Endodermal cell (in vitro differentiated cells): ENCODE results near the gene PFKFB2. TPM values are rescaled to one million over a fixed set of nuclear protein-coding genes. Genes with fewer than 3 reads are reported as not detected.

Source experiments
- DNase-seq: peaks from one replicate; pipeline ENCODE4 v3.0.0-alpha.2; 2017
- H3K27ac ChIP-seq: 2 replicates; pipeline ENCODE4 v1.5.1; 2013; ENCODE audit warnings: mild to moderate bottlenecking, low read depth, low read length, moderate library complexity
- H3K27me3 ChIP-seq: 2 replicates; pipeline ENCODE4 v1.6.1; 2013; ENCODE audit warnings: mild to moderate bottlenecking, low read length, moderate library complexity; ENCODE audit not compliant: insufficient read depth, control insufficient read depth, poor library complexity, severe bottlenecking
- H3K36me3 ChIP-seq: 2 replicates; pipeline ENCODE4 v1.7.0; 2013; ENCODE audit warnings: mild to moderate bottlenecking, low read length, moderate library complexity; ENCODE audit not compliant: control insufficient read depth, insufficient read depth
- H3K4me1 ChIP-seq: one replicate; pipeline ENCODE4 v1.7.0; 2013; ENCODE audit warnings: low read length; ENCODE audit not compliant: control insufficient read depth, insufficient read depth
- H3K4me3 ChIP-seq: 2 replicates; pipeline ENCODE4 v1.5.1; 2013; ENCODE audit warnings: mild to moderate bottlenecking, low read length, moderate library complexity
- H3K9ac ChIP-seq: 2 replicates; pipeline ENCODE4 v1.6.1; 2013; ENCODE audit warnings: mild to moderate bottlenecking, low read length, moderate library complexity; ENCODE audit not compliant: poor library complexity, severe bottlenecking; ENCODE audit errors: extremely low read depth
- H3K9me3 ChIP-seq: 2 replicates; pipeline ENCODE4 v1.6.1; 2013; ENCODE audit warnings: mild to moderate bottlenecking, low read length, moderate library complexity; ENCODE audit not compliant: control insufficient read depth
- H3K27ac Mint-ChIP-seq: 2 replicates; pipeline ENCODE4 v1.8.0; 2020; ENCODE audit warnings: mixed read lengths
- H3K27me3 Mint-ChIP-seq: 2 replicates; pipeline ENCODE4 v1.8.0; 2021; ENCODE audit warnings: mild to moderate bottlenecking, mixed read lengths; ENCODE audit not compliant: insufficient read depth
- H3K36me3 Mint-ChIP-seq: 2 replicates; pipeline ENCODE4 v1.8.0; 2020; ENCODE audit warnings: low read depth, mixed read lengths
- H3K4me1 Mint-ChIP-seq: 2 replicates; pipeline ENCODE4 v1.8.0; 2020; ENCODE audit warnings: mixed read lengths
- H3K4me3 Mint-ChIP-seq: 2 replicates; pipeline ENCODE4 v1.8.0; 2020; ENCODE audit warnings: mild to moderate bottlenecking, moderate library complexity, mixed read lengths
- H3K9me3 Mint-ChIP-seq: 2 replicates; pipeline ENCODE4 v1.8.0; 2020; ENCODE audit warnings: mild to moderate bottlenecking, mixed read lengths
- CTCF ChIP-seq: fragments of 200-600 bp; sonication (generic); conservative IDR thresholded peaks from 2 replicates; pipeline ENCODE4 v1.5.0; 2021; ENCODE audit warnings: antibody characterized with exemption, mild to moderate bottlenecking
- WGBS, 2 experiments: methylation state at CpG; one replicate each; pipeline versions ENCODE4 v1.1.5 to v1.1.7; 2013; ENCODE audit warnings: missing lambda C conversion rate in 2 of 2, mixed read lengths in 1 of 2; ENCODE audit not compliant: insufficient coverage in 1 of 2, insufficient read length in 1 of 2; 5-methylcytosine and 5-hydroxymethylcytosine counted together
- total RNA-seq, 2 donors: library from RNA; stranded (reverse); fragmentation: NEBNext Ultra II Directional in 1 of 2; extraction: Animal tissue kit (Norgen Biotek cat#: 25700) in 1 of 2; gene quantifications; 2 replicates in 1 of 2; 3 replicates in 1 of 2; pipeline ENCODE4 v1.2.1, GENCODE V29; 2021

PFKFB2 gene
- total RNA-seq, 2 donors from 2014 or later, result 11.2 to 13.4 TPM

- peaks cover 44% of the 10 kb centered on the region for H3K4me1 Mint-ChIP-seq
- H3K36me3 Mint-ChIP-seq, result no peaks in the 10 kb centered on the region
- Histone ChIP-seq H3K9ac (no peak overlapping the region), H3K4me3 (no peak overlapping the region), H3K36me3 (no peaks in the 10 kb centered on the region), H3K9me3 (no peaks in the 10 kb centered on the region), H3K27ac (no peak overlapping the region), H3K4me1 (peaks cover 12% of the 10 kb centered on the region), H3K27me3 (peaks cover 33% of the 10 kb centered on the region)
- TF ChIP-seq CTCF, result no peak
- peaks cover 11% of the 10 kb centered on the region for H3K27me3 Mint-ChIP-seq
- DNase-seq, result no peak
- H3K4me3 Mint-ChIP-seq, result no peak overlapping the region
- 88 to 91% methylated on average over 8 to 13 of the region's 18 CpGs for WGBS, 2 experiments
- H3K9me3 Mint-ChIP-seq, result no peaks in the 10 kb centered on the region
- peak overlapping the region; percentile 68 for H3K27ac Mint-ChIP-seq
Observed at GRCh38 chr1:207024202-207025145, 28.6 kb upstream of the PFKFB2 start.

GRCh38 chr1:207025146-207025880 lies 27.8 kb upstream of the PFKFB2 start:
- Histone ChIP-seq H3K9me3 (no peaks in the 10 kb centered on the region), H3K4me3 (no peak overlapping the region), H3K36me3 (no peaks in the 10 kb centered on the region), H3K4me1 (peaks cover 20% of the 10 kb centered on the region), H3K27me3 (peaks cover 25% of the 10 kb centered on the region), H3K9ac (no peak overlapping the region), H3K27ac (no peak overlapping the region)
- Mint-ChIP-seq H3K27me3 (peaks cover 8% of the 10 kb centered on the region), H3K4me1 (peaks cover 53% of the 10 kb centered on the region), H3K9me3 (no peaks in the 10 kb centered on the region), H3K36me3 (no peaks in the 10 kb centered on the region), H3K27ac (no peak overlapping the region), H3K4me3 (no peak overlapping the region)
- no peak for TF ChIP-seq CTCF
- WGBS, 2 experiments, result 46 to 54% methylated on average over 5 of the region's 5 CpGs
- DNase-seq, result peak; percentile 83

GRCh38 chr1:207026104-207026534 lies 27.0 kb upstream of the PFKFB2 start:
- Histone ChIP-seq H3K27ac (no peak overlapping the region), H3K9ac (no peak overlapping the region), H3K36me3 (no peaks in the 10 kb centered on the region), H3K4me3 (no peak overlapping the region), H3K27me3 (peaks cover 24% of the 10 kb centered on the region), H3K9me3 (no peaks in the 10 kb centered on the region), H3K4me1 (peaks cover 25% of the 10 kb centered on the region)
- 95 to 97% methylated on average over 2 to 4 of the region's 4 CpGs for WGBS, 2 experiments
- Mint-ChIP-seq H3K36me3 (no peaks in the 10 kb centered on the region), H3K4me3 (no peak overlapping the region), H3K27ac (no peak overlapping the region), H3K27me3 (peaks cover 7% of the 10 kb centered on the region), H3K9me3 (no peaks in the 10 kb centered on the region), H3K4me1 (peaks cover 61% of the 10 kb centered on the region)
- DNase-seq, result no peak
- TF ChIP-seq CTCF, result no peak
